GM19452 (cell line): Measurements from ENCODE around the gene CTDP1.

ENCODE experiments used
- ATAC-seq: cut with Tn5 transposase; IDR thresholded peaks from one replicate; pipeline ENCODE4 v1.9.1; 2021; ENCODE audit not compliant: unreplicated experiment

Gene CTDP1

DNA sequence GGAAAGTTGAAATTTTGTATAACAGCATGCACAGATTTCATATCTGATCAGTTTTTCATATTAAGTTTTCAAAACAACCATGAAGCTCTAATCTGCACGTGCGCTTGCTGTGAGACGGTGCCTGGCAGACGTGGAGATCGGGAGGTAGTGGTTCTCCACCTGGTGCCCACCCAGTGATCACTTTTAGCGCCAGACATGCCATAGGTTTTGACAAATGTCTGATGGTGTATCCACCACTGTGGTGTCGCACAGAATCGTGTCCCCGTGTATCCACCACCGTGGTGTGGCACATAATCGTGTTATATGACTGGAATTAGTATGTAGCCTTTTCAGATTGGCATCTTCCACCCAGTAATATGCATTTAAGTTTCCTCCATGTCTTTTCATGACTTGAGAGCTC, 77.2 kb downstream of the CTDP1 start:
- no peak for ATAC-seq

DNA sequence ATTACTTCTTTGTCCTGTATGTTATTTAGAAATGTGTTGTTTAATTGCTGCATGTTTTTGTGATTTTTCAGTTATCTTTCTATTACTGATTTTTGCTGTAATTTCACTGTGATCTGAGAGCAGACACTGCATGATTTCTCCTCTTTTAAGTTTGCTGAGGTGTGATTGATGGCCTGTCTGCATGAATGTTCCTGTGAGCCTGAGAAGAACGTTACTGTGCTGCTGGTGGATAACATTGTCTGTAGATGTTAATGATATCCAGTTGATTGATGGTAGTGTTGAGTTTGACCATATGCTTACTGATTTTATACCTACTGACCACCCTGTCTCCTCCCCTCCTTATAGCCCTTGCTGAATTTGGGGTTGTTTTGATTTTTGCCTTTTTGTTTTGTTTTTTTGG, 80.7 kb downstream of the CTDP1 start:
- no peak for ATAC-seq

DNA sequence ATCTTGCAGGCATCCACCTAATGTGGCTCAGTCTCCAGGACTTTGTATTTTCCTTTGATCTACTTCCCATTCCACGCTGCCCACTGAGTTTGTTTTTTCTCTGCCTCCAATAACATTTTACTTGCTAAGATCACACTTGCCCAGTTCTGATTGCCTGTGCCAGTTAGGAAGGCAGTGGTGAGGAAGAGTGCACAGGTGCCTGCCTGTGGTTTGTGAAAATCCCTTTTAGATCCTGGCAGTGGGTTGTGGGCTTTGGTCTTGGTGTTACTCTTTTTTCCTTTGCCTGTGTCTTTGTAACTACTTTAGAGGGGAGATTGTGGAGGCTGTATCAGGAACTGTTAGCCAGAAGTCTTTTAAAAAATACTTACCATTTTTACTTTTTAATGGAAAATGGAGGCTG, 81.3 kb downstream of the CTDP1 start:
- ATAC-seq = no peak

DNA sequence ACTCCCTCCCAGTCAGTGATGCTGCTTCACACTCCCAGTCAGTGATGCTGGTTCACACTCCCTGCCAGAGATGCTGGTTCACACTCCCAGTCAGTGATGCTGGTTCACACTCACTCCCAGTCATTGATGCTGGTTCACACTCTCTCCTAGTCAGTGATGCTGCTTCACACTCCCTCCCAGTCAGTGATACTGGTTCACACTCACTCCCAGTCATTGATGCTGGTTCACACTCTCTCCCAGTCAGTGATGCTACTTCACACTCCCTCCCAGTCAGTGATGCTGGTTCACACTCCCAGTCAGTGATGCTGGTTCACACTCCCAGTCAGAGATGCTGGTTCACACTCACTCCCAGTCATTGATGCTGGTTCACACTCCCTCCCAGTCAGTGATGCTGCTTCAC, 83.8 kb downstream of the CTDP1 start:
- no peak for ATAC-seq

DNA sequence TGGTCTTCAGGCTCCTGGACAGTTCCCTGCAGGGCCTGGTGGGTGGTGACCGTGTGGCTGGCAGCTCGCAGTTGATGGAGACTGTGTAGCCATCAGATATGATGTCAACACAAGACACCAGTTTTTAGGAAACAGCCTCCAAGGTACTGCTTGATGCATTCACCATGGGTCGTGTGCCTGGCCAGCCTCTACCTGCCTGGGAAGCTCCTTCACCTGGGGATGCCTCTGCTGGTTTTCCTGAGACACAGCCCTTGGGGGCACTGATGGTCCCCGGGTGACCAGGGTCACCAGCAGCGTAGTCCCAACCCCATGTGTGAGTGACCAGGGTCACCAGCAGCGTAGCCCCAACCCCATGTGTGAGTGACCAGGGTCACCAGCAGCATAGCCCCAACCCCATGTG, 84.5 kb downstream of the CTDP1 start:
- no peak for ATAC-seq

DNA sequence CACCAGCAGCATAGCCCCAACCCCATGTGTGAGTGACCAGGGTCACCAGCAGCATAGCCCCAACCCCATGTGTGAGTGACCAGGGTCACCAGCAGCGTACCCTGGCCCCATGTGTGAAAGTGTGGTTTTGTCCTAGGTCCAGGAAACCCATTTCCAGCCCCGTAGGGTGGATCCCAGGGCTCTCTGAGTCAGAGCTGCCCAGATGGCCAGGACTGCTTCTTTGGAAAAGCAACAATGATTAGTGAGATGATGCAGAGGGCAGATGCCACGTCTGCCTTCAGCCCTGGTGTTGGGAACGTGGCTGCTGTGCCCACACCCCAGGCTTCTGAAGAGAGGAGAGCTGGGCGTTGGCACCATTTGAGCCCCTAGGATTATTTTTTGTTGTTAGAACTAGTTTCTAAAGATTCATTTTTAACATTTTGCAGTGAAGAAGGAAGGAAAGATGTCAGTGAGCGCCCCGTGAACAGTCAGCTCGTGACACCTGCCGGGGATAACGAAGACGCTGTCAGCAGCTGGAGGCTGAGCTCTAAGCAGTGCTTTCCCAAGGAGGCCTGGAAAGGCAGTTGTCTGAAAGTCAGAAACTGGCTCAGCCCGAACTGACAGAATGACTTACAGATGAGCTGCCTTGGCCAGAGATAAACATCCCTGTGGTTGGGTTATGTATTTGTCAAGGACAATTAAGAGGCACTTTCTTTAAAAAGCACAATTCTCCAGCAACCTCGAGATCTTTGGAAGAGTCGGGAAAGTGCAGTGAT, 86.1 kb downstream of the CTDP1 start:
- ATAC-seq = no peak

DNA sequence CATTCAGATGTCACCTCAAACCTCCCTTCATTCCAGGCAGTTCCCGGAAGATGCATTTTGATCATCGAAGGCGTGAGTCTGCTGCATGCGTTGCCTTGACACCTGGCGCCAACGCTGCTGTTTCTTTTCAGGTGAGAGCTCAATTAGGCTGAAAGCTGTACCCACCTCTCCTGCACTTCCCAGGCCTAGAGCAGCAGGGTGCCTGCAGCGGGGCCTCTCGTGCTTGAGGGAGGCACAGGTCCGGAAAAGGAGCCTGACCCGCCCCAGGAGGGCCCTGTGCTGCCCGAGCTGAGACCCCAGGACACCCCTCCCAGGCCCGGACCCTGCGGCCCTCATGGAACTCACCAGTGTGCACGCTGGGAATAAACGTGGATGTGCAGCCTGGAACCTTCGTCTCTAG, 86.7 kb downstream of the CTDP1 start:
- ATAC-seq = no peak

DNA sequence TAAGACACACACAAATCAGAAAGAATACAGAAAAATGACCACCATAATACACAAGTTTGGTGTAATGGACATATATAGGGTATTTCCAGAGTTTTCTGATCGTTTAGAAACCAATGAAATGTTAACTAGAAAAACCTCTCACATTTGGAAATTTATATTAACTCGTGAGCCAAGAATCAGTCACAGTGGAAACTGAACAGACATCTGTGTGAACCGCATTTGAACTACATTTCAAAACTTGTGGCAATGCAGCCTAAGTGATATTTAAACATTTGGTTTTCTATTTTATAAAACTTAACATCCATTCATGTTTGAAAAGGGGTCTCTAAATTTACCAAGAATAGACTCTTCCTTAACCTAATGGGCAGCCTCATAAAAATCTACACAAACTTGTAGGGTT, 89.1 kb downstream of the CTDP1 start:
- ATAC-seq = no peak

DNA sequence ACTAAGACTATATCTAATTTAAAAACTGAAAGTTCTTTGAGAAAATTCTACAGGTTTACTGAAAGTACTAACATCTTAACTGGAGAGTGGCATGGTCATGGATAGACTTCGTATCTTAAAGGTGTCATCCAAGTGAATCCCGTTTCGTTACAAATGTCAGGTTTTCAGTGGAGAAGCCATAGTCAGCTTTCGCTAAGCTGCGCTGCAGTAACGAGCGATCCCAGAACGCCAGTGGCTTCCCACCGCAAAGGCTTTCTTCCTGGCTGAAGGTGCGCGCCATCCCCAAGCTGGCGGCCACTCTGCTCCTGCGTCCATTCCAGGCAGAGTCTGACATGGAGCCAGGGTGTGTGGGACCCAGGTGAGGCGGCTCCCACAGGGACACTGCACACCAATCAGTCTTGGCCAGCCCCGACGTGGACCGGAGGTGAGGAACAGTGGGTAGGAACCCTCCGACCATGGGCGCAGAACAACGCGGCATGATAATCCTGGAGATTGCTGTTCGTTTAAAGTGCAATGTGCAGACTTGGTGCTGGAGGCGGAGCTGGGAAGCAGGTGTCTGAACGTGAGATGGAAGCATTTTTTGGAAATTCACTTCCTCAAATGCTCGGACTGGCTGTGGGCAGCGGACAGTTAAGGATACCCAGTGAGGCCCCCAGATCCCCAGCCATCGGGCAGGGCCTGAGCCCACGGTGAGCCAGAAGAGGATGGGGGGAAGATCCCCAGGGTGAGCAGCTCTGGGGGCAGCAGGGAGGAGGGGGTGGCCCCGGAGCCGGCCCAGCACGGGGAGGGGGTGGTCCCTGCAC, 90.3 kb downstream of the CTDP1 start:
- ATAC-seq = no peak

DNA sequence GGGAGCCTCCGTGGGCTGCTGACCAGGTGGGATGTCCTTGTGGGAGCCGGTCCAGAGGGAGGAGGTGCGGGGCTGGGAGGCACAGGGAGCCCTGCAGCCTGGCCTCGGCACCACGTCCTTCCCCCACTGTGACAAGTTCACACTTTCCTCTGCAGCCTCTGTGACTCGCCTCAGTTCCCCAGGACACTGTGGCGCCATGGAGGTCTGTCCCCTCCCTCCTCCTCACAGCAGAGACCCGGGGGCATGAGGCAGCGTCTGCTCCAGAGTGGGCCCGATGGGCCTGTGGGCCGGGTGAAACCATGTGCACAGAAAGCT, 90.9 kb downstream of the CTDP1 start:
- ATAC-seq = no peak

DNA sequence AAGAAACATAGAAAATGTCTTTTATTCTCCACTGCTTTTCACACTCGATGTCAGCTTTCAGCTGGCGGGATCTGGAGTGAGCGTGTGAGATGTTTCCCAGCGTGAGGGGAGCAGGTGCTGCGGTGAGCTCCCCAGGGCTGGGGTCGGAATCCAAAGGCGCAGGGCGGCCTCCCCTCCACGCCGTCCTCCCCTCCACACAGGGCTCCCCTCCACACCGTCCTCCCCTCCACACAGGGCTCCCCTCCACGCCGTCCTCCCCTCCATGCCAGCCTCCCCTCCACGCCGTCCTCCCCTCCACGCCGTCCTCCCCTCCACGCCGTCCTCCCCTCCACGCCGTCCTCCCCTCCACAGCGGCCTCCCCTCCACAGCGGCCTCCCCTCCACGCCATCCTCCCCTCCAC, 91.2 kb downstream of the CTDP1 start:
- ATAC-seq = no peak

DNA sequence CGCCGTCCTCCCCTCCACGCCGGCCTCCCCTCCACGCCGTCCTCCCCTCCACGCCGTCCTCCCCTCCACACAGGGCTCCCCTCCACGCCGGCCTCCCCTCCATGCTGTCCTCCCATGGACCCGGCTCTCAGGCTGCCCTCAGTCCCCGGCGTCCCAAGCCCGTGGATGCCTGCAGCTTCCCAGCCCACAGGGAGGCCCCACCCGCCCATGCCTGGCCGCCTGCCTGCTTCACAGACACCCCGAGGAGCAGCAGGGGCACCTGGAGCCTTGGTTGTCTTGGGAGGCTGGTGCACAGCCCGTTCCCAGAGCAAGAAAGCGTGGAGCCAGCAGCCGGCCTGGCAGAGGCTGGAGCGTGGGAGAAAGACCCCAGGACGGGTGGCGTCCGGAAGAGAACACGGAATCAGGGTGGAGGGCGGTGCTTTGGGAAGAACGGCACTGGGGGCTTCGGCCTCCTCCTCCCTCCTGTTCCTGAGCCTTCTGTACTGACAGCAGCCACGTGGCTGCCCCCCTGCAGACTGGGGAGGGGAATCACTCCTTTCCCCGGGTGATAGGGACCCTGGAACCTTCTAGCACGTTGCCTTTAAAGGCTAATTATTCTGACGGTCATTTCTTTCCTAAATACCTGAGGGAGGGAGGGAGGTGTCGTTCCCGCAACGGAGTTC, 92.0 kb downstream of the CTDP1 start:
- ATAC-seq = no peak

DNA sequence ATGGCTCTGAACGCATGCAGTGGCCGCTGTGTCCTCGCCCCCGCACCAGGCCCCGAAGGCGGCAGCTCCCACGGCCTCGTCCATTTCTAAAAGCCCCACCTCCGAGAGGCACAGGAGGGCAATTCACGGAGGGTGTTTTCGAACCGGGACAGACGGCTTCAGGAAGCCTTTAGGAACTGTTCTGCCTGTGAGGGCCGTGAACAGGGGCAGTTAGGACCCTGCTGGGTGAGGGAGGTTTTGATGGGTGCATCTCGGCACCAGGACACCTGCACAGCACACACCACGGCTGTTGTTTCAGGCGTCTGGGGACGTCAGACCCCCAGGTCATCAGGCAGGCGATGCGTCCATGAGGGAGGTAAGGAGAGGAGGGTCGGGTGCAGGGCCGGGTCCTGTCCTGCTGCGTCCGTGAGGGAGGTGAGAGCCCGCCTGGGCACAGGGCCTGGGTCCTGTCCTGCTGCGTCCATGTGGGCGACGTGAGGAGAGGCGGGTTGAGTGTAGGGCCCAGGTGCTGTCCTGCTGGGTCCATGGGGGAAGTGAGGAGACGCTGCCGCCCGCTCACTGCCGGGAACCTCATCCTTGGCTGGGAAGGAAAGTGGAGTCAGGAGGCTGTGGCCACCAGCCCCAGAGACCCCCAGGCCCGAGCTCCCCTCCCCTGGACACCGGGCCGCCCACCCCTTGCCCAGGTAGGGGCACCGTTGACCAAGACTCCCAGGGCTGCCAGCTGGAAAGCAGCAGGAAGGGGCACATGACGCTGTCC, 92.7 kb downstream of the CTDP1 start:
- no peak for ATAC-seq

DNA sequence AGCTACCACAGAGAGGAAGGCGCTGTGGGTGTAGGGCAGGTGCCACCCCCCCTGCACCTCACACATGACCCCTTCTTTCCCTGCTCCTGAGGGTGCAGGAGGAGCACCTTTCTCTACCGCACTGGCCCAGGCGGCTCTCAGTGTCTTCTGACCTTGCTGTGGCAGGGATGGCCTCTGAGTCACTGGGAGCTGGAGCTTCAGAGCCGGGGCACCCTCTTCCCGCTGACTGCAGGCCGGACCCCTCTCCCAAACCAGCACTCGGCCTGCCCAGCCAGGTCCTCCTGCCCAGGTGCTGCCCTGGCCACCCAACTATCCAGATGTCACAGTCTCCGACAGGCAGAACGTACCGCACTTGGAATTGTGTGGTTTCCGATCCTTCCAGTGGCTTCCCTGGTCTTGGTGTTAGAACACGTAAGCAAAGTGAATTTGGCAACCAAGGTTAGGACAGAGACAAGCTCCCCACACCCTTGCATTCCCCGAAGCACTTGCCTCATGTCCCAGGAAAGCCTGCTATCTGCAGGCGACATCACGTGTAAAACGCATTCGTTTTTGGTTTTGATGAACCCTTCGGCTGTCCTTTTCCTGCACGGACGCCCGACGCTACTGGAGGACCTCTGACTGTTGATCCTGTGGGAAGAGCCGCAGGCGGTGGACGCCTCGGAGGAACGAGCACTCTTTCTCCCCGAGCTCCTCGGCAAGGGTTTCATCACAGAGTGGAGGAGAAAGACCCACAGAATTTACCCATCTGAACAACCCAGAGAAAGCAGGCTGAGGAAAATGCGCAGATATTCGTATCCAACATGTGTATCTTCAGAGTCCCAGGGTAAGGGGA, 93.5 kb downstream of the CTDP1 start:
- ATAC-seq = no peak

DNA sequence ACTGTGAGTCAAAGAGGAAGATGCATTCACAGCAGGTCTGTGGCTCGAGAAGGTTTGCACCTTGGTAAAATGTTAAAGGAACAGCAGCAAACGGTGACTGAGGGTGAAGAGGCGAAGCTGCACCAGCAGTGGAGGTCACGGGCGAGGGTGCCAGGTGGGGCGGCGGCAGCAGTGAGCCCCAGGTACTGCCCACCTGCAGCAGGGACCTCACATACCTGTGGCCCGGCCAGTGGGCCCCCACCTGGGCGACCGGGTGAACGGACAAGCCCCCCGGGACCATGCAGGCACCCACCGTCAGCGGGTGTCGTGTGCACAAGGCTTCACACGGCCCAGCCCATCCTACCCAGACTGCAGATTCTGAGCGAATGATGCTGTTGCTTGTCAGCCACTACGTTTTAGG, 94.5 kb downstream of the CTDP1 start:
- no peak for ATAC-seq

DNA sequence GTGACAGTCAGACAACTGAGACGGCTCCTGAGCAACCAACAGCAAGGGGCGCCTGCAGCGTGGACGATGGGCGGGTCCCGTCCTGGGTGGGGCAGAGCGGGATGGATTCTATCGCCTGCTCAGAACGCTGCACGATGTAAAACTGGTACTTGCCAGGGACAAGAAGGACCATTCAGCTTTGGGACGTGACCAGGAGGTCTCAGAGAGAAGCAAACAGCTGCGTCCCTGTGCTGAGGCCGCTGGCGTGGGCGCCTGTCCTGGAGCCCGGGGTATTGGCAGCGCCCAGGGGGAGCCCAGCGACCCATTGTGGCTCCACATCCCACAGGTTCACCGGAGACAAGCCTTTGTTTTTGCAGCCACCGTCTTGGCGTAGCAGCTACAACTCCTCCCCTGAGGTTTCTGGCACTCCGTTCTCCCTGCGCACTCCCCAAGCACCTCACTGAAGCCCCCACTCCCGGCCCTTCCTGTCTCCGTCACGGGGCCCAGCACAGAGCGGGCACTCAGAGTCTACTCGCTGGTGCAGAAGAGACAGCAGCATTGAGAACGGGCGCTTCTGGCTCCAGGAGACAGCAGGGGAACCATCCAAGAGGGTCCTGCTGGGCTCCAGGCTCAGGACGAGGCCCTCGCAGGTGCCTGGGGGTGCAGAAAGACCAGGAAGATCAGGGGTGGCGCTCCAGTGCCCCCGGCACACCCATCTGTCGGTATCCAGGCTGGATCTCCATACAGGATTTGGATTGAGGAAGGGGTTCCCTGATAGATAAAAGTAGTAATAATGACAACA, 96.0 kb downstream of the CTDP1 start:
- no peak for ATAC-seq

DNA sequence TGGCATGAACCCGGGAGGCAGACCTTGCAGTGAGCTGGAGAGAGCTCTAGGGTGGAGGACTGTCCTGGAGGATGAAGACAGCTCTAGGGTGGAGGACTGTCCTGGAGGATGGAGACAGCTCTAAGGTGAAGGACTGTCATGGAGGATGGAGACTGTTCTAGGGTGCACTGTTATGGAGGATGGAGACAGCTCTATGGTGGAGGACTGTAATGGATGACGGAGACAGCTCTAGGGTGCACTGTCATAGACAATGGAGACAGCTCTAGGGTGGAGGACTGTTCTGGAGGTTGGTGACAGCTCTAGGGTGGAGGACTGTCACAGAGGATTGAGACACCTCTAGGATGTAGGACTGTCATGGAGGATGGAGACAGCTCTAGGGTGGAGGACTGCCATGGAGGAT, 97.1 kb downstream of the CTDP1 start:
- no peak for ATAC-seq

DNA sequence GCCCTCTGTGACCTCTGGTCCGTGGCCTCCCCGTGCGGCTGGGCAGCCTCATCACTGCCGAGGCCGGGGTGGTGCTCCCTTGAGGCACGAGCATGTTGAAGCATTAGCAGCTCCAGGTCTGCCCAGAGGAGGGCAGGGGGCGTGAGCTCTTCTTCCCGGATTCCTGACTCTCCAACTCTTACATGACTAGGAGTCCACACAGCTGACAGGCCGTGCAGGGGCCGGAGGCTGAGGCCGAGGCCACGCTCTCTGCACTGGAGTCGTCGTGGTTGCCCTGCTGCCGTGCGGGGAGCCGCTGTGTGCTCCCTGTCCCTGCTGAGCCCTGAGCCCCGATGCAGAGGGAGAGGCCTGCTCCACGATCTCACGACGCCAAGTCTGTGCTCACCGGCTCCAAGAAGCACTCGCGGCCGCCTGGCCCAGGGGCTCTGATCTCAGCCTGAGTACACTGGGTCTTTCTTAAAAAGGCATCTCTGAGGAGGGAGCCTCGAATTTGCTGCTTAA, 98.7 kb downstream of the CTDP1 start:
- ATAC-seq = no peak

DNA sequence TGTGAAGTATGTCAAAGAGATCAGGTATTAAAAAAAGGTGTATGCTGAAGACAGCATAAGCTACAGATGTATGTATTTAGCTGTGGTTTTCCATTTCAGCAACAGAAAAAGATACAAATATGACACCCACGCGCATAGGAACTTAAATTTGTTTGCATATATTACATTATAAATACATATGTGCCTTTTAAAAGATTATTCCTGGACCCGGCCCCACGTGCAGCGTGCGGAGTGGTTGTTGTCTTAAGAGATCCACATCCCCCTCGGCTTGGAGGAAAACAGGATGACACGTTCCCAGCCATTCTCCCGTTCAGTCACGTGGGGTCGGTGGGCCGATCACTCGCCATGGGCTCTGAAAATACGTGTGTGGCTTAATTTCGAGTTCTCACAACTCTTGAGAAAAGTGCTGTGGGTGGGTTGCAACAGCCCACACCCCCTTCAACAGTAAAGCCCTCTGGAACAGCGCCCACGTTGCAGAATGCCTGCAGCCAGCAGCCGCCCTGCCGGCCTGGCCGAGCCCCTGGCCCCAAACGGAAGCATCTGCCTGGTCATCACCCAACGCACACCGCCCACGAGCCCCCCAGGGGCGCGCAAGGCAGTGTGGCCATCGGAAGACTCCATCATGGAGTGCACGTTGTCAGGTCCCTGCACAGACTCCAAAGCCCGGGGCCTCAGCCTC, 99.6 kb downstream of the CTDP1 start:
- no peak for ATAC-seq
